Mesodermal cell (in vitro differentiated cells): ENCODE results near the gene PYGO2.

ENCODE experiments used
- H3K27ac ChIP-seq: 2 replicates; pipeline ENCODE4 v1.7.0; 2013; ENCODE audit warnings: mild to moderate bottlenecking, low read depth, low read length, moderate library complexity; ENCODE audit not compliant: severe bottlenecking
- H3K36me3 ChIP-seq: 2 replicates; pipeline ENCODE4 v1.7.1; 2013; ENCODE audit warnings: mild to moderate bottlenecking, low read length, moderate library complexity; ENCODE audit not compliant: control insufficient read depth, insufficient read depth
- H3K4me1 ChIP-seq: one replicate; pipeline ENCODE4 v1.7.1; 2013; ENCODE audit warnings: mild to moderate bottlenecking, low read length; ENCODE audit not compliant: insufficient read depth, control insufficient read depth, poor library complexity, severe bottlenecking
- H3K4me3 ChIP-seq: 2 replicates; pipeline ENCODE4 v1.7.0; 2013; ENCODE audit warnings: low read length, control low read depth, mild to moderate bottlenecking; ENCODE audit not compliant: insufficient read depth, poor library complexity, severe bottlenecking; ENCODE audit errors: extremely low read depth
- H3K9me3 ChIP-seq: 2 replicates; pipeline ENCODE4 v1.7.1; 2013; ENCODE audit warnings: mild to moderate bottlenecking, low read length, moderate library complexity; ENCODE audit not compliant: control insufficient read depth
- WGBS, 2 experiments: methylation state at CpG; one replicate each; pipeline ENCODE4 v1.1.5; 2013; ENCODE audit warnings: missing lambda C conversion rate in 2 of 2; ENCODE audit not compliant: insufficient coverage in 2 of 2; 5-methylcytosine and 5-hydroxymethylcytosine counted together

Gene PYGO2

DNA sequence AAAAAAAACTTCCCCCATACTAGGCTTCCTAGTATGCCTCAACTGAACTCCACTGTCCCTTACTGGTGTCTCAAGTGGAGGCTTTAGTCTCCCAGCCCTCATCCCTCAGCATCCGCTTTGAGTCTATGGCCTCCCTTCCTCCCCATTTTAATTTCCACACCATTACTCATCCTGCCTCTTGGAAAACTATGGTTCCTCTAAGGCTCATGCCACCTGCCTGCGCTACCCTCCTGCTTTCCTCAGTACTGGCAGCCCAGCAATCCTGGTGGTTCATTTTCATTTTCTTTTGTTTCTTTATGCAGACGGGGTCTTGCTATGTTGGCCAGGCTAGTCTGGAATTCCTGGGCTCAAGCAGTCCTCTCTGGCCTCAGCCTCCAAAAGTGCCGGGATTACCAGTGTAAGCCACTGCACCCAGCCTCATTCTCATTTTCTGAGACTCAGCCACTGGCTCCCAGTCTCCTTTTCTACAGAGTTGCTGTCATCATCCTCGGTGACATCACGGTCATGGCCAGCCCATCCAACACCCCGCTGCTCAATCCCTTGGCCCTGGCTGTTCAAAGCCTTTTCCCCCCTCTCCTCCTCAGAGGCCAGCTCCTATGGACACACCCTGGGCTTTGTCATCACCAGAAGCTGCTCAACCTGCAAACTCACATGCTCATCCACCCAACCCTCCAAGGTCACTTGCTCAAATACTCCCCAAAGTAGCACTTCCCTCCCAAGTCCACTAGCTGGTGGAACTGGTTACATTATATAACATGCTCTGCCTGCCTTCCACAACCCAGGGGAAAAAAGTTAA is 22.8 kb downstream of the PYGO2 start:
- H3K9me3 ChIP-seq, result no peaks in the 10 kb centered on the region
- no peaks in the 10 kb centered on the region for H3K36me3 ChIP-seq
- H3K4me3 ChIP-seq, result no peak overlapping the region
- peaks cover 11% of the 10 kb centered on the region for H3K4me1 ChIP-seq
- H3K27ac ChIP-seq, result no peak overlapping the region
- WGBS, 2 experiments, result 95 to 98% methylated on average over 7 of the region's 7 CpGs

DNA sequence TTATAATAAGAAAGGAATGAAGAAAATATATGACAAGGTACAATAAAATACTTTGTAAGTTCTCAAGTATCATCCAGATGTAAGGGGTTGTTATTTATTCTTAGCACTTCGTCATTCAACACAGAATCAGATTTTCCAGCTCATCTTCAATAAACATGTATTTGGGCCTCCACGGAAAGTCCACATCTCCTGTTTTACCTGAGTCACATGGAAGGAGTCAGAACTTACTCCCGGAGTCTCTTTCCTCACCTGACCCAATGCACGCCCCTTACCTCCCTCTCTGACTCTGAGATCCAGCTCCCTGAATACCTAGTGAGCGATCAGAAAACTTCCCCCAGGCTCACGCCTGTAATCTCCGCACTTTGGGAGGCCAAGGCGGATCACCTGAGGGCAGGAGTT is 23.6 kb downstream of the PYGO2 start:
- Histone ChIP-seq H3K36me3 (no peaks in the 10 kb centered on the region), H3K4me1 (peaks cover 11% of the 10 kb centered on the region), H3K27ac (peak overlapping the region; percentile 100), H3K9me3 (no peaks in the 10 kb centered on the region), H3K4me3 (peak overlapping the region; percentile 59)
- WGBS, 2 experiments, result 94 to 96% methylated on average over 6 to 7 of the region's 8 CpGs

DNA sequence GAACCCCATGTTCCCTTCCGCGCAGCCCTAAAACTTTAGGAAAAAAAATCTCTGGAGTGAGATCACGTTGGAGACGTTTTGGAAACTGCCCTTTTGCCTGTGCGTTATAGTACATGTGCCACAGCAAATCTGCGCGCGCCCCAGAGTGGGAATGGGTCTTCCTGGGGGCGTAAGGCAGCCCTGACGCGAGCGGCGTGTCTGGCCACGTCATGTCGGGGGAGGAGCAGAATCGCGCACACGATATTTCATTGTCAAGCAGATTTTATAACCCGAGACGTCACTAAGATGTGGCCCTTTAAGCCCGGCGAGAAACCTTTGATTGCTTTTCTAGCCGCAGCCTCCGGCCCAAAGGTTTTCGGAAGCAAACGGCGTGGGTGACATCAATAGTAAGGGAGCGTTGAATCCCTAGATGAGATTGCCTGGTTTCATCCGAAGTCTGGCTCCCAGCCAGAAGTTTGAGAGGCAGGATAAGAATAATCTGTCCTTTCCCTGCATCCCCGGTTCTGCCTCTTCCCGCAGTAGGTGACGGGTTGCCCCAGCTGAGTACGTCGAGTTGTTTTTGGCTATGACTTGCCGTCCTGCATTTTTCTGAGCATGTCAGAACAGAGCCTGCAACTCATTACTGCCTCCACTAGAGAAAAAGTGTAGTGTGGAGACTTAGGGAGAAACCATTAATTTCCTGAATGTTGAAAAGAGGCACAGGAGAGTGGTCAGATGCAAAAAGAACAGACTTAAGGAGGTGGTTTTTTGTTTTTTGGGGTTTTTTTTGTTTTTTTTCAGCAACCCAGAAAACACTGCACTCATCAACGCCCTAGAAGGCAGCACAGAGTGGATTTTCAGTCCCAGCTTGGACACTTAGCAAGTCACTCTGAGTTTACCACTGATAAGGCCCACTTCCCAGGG is 24.2 kb downstream of the PYGO2 start:
- WGBS, 2 experiments, result 0% methylated on average over 29 to 34 of the region's 36 CpGs
- no peaks in the 10 kb centered on the region for H3K36me3 ChIP-seq
- peak overlapping the region; percentile 100 for H3K27ac ChIP-seq
- H3K9me3 ChIP-seq, result no peaks in the 10 kb centered on the region
- H3K4me3 ChIP-seq, result peak overlapping the region; percentile 59
- H3K4me1 ChIP-seq, result peaks cover 11% of the 10 kb centered on the region

DNA sequence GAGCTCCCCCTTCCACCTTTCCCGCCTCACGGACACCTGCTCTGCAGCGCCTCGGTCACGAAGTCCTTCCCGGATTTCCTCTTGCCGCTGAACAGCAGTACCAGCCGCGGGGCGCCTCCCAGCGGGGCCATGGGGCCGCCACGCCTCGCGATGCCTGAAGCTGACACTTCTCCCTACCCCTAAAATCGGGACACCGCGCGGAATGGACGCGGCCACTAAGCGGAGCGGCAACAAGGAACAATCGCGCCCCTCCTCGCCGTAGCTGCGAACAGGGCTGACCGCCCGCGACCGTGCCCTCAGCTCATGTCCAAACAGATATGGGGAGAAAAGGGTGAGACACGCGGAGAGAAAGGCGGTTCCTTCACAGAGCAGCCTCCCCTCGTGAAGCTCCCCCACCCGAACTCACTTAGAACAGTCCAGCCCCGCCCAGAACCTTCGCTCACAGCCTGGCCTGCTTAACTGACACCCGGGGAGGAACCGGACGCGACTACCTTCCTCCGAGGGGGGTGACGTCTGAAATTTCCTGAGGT is 25.0 kb downstream of the PYGO2 start, which contains the start of gene PMVK:
Gene PMVK, minus strand, starts transcription at position 165 of the 530 bp plus-strand sequence. Its CDS starts 34 bp downstream, at position 131.
- Histone ChIP-seq H3K27ac (peak within 1 kb of the TSS; percentile 100), H3K36me3 (no peaks in the 10 kb centered on the region), H3K9me3 (no peaks in the 10 kb centered on the region), H3K4me3 (peak within 1 kb of the TSS; percentile 59), H3K4me1 (peaks cover 6% of the 10 kb centered on the region)
- 0 to 1% methylated on average over 33 to 36 of the region's 45 CpGs for WGBS, 2 experiments

DNA sequence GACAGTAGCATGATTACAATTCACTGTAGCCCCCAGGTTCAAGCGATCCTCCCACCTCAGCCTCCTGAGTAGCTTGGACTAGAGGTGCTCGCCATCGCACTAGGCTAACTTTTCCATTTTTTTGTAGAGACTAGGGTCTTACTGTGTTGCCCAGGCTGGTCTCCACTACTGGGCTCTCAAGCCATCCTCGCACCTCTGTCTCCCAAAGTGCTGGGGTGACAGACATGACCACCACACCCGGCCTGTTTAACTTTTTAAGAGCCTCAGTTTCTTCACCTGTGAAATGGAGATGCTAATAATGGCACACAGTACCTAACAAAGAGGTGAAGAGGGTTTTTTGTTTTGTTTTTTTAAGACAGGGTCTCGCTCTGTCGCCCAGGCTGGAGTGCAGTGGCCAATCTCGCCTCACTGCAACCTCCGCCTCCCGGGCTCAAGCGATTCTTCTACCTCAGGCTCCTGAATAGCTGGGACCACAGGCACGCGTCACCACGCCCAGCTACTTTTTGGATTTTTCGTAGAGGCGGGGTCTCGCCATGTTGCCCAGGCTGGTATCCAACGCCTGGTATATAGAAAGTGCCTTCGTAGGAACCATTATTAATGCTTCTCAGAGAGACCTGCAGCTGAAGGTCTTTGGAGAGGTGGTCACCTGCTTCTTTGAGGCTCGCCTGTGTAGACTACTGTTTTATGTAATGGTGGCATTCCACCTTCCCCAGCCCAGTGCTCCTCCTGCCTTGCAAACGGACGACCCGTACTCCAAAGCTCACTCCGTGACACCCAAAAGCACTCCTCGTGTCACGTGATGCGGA is 25.6 kb downstream of the PYGO2 start:
- WGBS, 2 experiments, result 58 to 65% methylated on average over 22 of the region's 27 CpGs
- Histone ChIP-seq H3K9me3 (no peaks in the 10 kb centered on the region), H3K4me1 (no peaks in the 10 kb centered on the region), H3K36me3 (no peaks in the 10 kb centered on the region), H3K4me3 (peak overlapping the region; percentile 59), H3K27ac (peak overlapping the region; percentile 100)

DNA sequence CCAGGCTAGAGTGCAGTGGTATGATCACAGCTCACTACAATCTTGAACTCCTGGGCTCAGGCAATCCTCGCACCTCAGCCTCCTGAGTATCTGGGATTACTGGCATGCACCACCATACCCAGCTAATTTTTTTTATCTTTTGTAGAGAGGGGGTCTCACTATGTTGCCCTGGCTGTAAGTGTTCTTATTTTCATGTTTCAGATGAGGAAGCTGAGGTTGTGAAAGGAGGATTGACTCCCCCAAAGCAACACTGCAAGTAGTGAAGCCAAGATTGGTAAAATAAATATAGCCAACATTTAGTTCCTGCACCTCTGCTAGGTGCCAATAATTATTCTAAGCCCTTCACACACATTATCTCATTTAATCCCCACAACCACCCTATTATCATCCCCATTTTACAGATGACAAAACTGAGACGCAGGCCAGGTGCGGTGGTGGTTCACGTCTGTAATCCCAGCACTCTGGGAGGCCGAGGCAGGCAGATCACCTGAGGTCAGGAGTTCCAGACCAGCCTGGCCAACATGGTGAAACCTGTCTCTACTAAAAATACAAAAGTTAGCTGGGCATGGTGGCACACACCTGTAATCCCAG is 27.1 kb downstream of the PYGO2 start:
- no peak overlapping the region for H3K27ac ChIP-seq
- H3K36me3 ChIP-seq, result no peaks in the 10 kb centered on the region
- WGBS, 2 experiments, result 88 to 94% methylated on average over 4 to 5 of the region's 5 CpGs
- H3K9me3 ChIP-seq, result no peaks in the 10 kb centered on the region
- H3K4me1 ChIP-seq, result no peaks in the 10 kb centered on the region
- H3K4me3 ChIP-seq, result no peak overlapping the region

DNA sequence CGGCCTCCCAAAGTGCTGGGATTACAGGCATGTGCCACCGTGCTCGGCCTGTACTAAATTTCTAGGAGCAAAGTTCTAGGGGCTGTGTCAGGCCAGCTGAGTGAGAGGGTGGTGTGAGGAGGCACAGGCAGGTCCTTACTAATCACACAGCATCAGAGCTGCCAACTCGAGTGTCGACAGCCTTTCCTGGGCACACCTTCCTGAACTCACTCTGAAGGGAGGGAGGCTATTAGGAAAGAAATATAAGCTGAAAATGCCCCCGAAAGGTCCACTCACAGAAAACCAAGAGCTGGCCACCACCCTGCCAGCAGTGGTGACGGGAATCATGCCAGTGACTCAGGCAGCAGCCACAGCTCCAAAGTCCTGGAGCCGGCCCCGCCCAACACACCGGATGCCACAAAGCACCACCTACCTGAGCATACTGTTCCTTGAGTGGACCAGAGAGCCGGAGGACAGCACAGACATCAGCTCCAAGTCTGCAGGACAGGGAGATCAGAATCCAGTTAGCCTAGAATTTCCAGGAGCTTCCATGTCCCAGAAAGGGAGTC is 29.6 kb downstream of the PYGO2 start:
- Histone ChIP-seq H3K27ac (no peak overlapping the region), H3K4me3 (no peak overlapping the region), H3K9me3 (no peaks in the 10 kb centered on the region), H3K4me1 (no peaks in the 10 kb centered on the region), H3K36me3 (peaks cover 5% of the 10 kb centered on the region)
- 91 to 94% methylated on average over 8 of the region's 11 CpGs for WGBS, 2 experiments

DNA sequence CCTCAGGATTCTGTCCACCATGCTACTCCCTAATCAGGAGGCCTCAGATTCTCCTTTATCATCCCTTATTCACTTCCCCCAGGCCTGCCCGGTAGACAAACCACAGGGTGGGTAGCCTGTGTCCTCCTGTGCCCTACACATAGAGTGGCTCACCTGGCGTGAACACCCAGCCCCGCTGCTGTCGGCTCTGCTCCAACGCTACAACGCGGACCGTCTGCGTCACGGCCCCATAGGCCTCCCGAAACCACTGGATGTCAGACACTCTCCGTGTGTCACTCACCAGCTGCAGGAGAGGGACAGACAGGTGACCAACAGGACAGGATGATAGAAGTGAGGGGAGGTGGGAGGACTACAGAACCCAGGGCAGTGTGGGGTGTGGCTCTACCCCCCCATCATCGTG is 35.4 kb downstream of the PYGO2 start:
- 97 to 98% methylated on average over 8 to 13 of the region's 13 CpGs for WGBS, 2 experiments
- Histone ChIP-seq H3K4me3 (no peak overlapping the region), H3K9me3 (no peaks in the 10 kb centered on the region), H3K4me1 (no peaks in the 10 kb centered on the region), H3K36me3 (peaks cover 24% of the 10 kb centered on the region), H3K27ac (no peak overlapping the region)

DNA sequence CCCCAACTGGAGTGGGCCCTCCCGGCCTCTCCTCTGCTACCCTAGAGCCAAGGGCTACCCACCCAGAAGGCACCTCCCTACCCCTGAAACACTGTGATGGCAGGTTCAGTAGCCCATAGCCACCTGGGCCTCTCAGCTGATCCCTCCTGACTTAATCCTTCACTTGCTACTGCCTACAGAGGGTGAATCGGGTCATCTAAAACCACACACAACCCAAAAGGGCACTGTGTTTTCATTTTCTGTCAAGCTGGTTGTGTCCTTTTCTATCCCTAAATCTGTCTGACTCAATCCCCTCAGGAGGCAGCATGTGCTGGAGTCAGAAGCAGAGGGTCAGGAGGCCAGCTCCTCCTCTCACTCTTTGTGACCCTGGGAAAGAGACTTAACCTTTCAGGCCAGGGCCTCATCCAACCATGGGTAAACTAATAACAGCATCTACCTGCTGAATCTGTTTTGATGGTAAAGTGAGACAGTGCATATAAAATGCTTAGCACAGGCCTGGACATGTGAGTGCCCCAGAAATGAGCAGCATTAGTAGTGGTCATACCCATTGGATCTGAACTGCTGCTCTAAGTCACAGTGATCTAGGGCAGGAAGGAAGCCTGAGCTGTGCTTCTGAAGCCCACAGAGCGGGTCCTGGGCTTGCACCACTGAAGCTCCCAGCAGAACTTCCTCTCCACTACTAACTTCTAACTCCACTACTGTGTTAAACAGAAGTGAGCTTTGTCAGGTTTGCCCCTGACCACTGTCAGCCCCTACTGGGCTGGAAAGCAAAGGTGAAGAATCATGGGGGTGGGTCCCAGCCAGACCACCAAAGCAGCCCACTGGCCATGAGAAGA is 36.0 kb downstream of the PYGO2 start:
- 100% methylated on average over 1 to 2 of the region's 3 CpGs for WGBS, 2 experiments

More for the DNA sequence above, 36.0 kb downstream of the PYGO2 start:
- Histone ChIP-seq H3K36me3 (peaks cover 24% of the 10 kb centered on the region), H3K27ac (no peak overlapping the region), H3K4me1 (no peaks in the 10 kb centered on the region), H3K9me3 (no peaks in the 10 kb centered on the region), H3K4me3 (no peak overlapping the region)
